HuH-7.5 (cell line): ENCODE measurements around the gene TTC36.
"Not testable (repeated sequence)": the region's sequence is repeated elsewhere in the genome, so short reads cannot be mapped to it uniquely, and the experiment has no call there.

Experiments
- DNase-seq: peaks from one replicate; pipeline ENCODE4 v3.0.0; 2011; ENCODE audit warnings: low spot score

The TTC36 gene

GRCh38 chr11:118532091-118532490 lies 4.8 kb downstream of the TTC36 start:
- DNase-seq = no peak

GRCh38 chr11:118532852-118533768 lies 5.8 kb downstream of the TTC36 start:
- DNase-seq = no peak

- DNase-seq = no peak
Measured at GRCh38 chr11:118533769-118534729, 6.8 kb downstream of the TTC36 start.

- no peak for DNase-seq
Measured at GRCh38 chr11:118535261-118535660, 8.0 kb downstream of the TTC36 start.

- no peak for DNase-seq
Measured at GRCh38 chr11:118536726-118537125, 9.5 kb downstream of the TTC36 start.

GRCh38 chr11:118537409-118537980 lies 10.2 kb downstream of the TTC36 start:
- DNase-seq = no peak

- no peak for DNase-seq
Measured at GRCh38 chr11:118544010-118544646, 16.9 kb downstream of the TTC36 start.

- no peak for DNase-seq
Measured at GRCh38 chr11:118544647-118545010, 17.4 kb downstream of the TTC36 start.

GRCh38 chr11:118545533-118545932 lies 18.3 kb downstream of the TTC36 start:
- DNase-seq = no peak

GRCh38 chr11:118547132-118547531 lies 19.9 kb downstream of the TTC36 start:
- no peak for DNase-seq

- no peak for DNase-seq
Measured at GRCh38 chr11:118552341-118552740, 25.1 kb downstream of the TTC36 start.

- DNase-seq = no peak
Measured at GRCh38 chr11:118560806-118561205, 33.5 kb downstream of the TTC36 start.

GRCh38 chr11:118565051-118565450 lies 37.8 kb downstream of the TTC36 start:
- DNase-seq = no peak

- DNase-seq = no peak
Measured at GRCh38 chr11:118569670-118570069, 42.4 kb downstream of the TTC36 start.

GRCh38 chr11:118570787-118571186 lies 43.5 kb downstream of the TTC36 start:
- no peak for DNase-seq

GRCh38 chr11:118571701-118572060 lies 44.4 kb downstream of the TTC36 start:
- not testable (repeated sequence) for DNase-seq

- peak; percentile 52 for DNase-seq
Measured at GRCh38 chr11:118572061-118572980, 45.0 kb downstream of the TTC36 start, which contains the start of gene ARCN1. ARCN1 (plus strand) TSS chr11:118572409; CDS start chr11:118572548, 139 bp downstream.

- no peak for DNase-seq
Measured at GRCh38 chr11:118572981-118573550, 45.8 kb downstream of the TTC36 start.

GRCh38 chr11:118574636-118575035 lies 47.4 kb downstream of the TTC36 start:
- no peak for DNase-seq

- DNase-seq = not testable (repeated sequence)
Measured at GRCh38 chr11:118577995-118578394, 50.7 kb downstream of the TTC36 start.
